Upper lobe of left lung (tissue), 4 donors: Measurements from ENCODE around the gene SHC2.

Experiments used
- CTCF ChIP-seq, 6 experiments: fragments of 450-650 bp in 4 of 6; fragments of 200-600 bp in 2 of 6; sonication (generic) in 2 of 6; IDR thresholded peaks; one replicate each; pipeline ENCODE4 v1.5.1; 2016 to 2019; ENCODE audit warnings: antibody characterized with exemption in 6 of 6
- EP300 ChIP-seq, 4 donors: sonication (generic); formaldehyde crosslinking; IDR thresholded peaks; one replicate each; pipeline ENCODE4 v1.5.1; 2017; ENCODE audit warnings: antibody characterized with exemption in 4 of 4, control low read depth in 2 of 4
- POLR2A ChIP-seq, 4 donors: fragments of 450-650 bp; IDR thresholded peaks; one replicate each; pipeline ENCODE4 v1.5.1; 2016 to 2017; ENCODE audit warnings: antibody characterized with exemption in 4 of 4, mild to moderate bottlenecking in 2 of 4
- POLR2AphosphoS5 ChIP-seq, 2 donors: sonication (generic); formaldehyde crosslinking; IDR thresholded peaks; one replicate each; pipeline ENCODE4 v1.5.1; 2017; ENCODE audit warnings: antibody characterized with exemption in 2 of 2

- TF ChIP-seq CTCF (IDR thresholded peaks at IDR 0.05), result no peak
- no peak for TF ChIP-seq POLR2A (IDR thresholded peaks at IDR 0.05)
- TF ChIP-seq POLR2AphosphoS5 (IDR thresholded peaks at IDR 0.05), result no peak
- no peak for TF ChIP-seq EP300 (IDR thresholded peaks at IDR 0.05)
These were observed 26.5 kb downstream of the SHC2 start for GRCh38 chr19:434152-434960.
